Mucosa of stomach (tissue), 1 donor: ENCODE data around the gene ZNF236.

ENCODE experiments used
- H3K27me3 ChIP-seq: one replicate; pipeline ENCODE4 v1.7.0; 2013; ENCODE audit warnings: mild to moderate bottlenecking, low read length; ENCODE audit not compliant: control insufficient read depth, insufficient read depth
- H3K36me3 ChIP-seq: one replicate; pipeline ENCODE4 v1.7.0; 2013; ENCODE audit warnings: low read length; ENCODE audit not compliant: control insufficient read depth, insufficient read depth
- H3K4me1 ChIP-seq: one replicate; pipeline ENCODE4 v1.7.0; 2013; ENCODE audit warnings: mild to moderate bottlenecking, low read length; ENCODE audit not compliant: control insufficient read depth, insufficient read depth
- H3K4me3 ChIP-seq: one replicate; pipeline ENCODE4 v1.7.0; 2013; ENCODE audit warnings: low read length
- H3K9ac ChIP-seq: one replicate; pipeline ENCODE4 v1.7.0; 2013; ENCODE audit warnings: mild to moderate bottlenecking, low read length, moderate library complexity
- H3K9me3 ChIP-seq: one replicate; pipeline ENCODE4 v1.7.0; 2013; ENCODE audit warnings: mild to moderate bottlenecking, low read length, moderate library complexity; ENCODE audit not compliant: control insufficient read depth
- donor health status: Pancreatic carcinoma.

The ZNF236 gene

GRCh38 chr18:76875390-76876325 is 53.3 kb downstream of the ZNF236 start:
- no peaks in the 10 kb centered on the region for H3K9me3 ChIP-seq
- H3K36me3 ChIP-seq = no peaks in the 10 kb centered on the region

GRCh38 chr18:76878426-76878825 is 56.1 kb downstream of the ZNF236 start:
- Histone ChIP-seq H3K27me3 (no peaks in the 10 kb centered on the region), H3K9me3 (no peaks in the 10 kb centered on the region), H3K36me3 (no peaks in the 10 kb centered on the region), H3K4me1 (no peaks in the 10 kb centered on the region), H3K9ac (no peak overlapping the region), H3K4me3 (no peak overlapping the region)

More at GRCh38 chr18:76875390-76876325, 53.3 kb downstream of the ZNF236 start:
- Histone ChIP-seq H3K4me1 (no peaks in the 10 kb centered on the region), H3K27me3 (no peaks in the 10 kb centered on the region), H3K4me3 (no peak overlapping the region), H3K9ac (no peak overlapping the region)

GRCh38 chr18:76880026-76880425 is 57.7 kb downstream of the ZNF236 start:
- no peaks in the 10 kb centered on the region for H3K36me3 ChIP-seq
- no peaks in the 10 kb centered on the region for H3K9me3 ChIP-seq
- no peak overlapping the region for H3K9ac ChIP-seq
- H3K27me3 ChIP-seq = no peaks in the 10 kb centered on the region
- H3K4me1 ChIP-seq = no peaks in the 10 kb centered on the region
- H3K4me3 ChIP-seq = no peak overlapping the region

GRCh38 chr18:76881744-76882143 is 59.4 kb downstream of the ZNF236 start:
- Histone ChIP-seq H3K4me3 (no peak overlapping the region), H3K9ac (no peak overlapping the region), H3K9me3 (no peaks in the 10 kb centered on the region), H3K36me3 (peaks cover 3% of the 10 kb centered on the region), H3K27me3 (no peaks in the 10 kb centered on the region), H3K4me1 (no peaks in the 10 kb centered on the region)

- Histone ChIP-seq H3K27me3 (no peaks in the 10 kb centered on the region), H3K36me3 (peaks cover 3% of the 10 kb centered on the region), H3K9ac (no peak overlapping the region), H3K4me3 (no peak overlapping the region), H3K9me3 (no peaks in the 10 kb centered on the region), H3K4me1 (no peaks in the 10 kb centered on the region)
Observed at GRCh38 chr18:76882146-76882545, 59.8 kb downstream of the ZNF236 start.

GRCh38 chr18:76885001-76885400 is 62.6 kb downstream of the ZNF236 start:
- no peak overlapping the region for H3K9ac ChIP-seq
- no peaks in the 10 kb centered on the region for H3K4me1 ChIP-seq

GRCh38 chr18:76886112-76886511 is 63.8 kb downstream of the ZNF236 start:
- Histone ChIP-seq H3K36me3 (peaks cover 3% of the 10 kb centered on the region), H3K4me3 (no peak overlapping the region)

More at GRCh38 chr18:76885001-76885400, 62.6 kb downstream of the ZNF236 start:
- H3K4me3 ChIP-seq = no peak overlapping the region
- no peaks in the 10 kb centered on the region for H3K9me3 ChIP-seq
- no peaks in the 10 kb centered on the region for H3K27me3 ChIP-seq
- peaks cover 3% of the 10 kb centered on the region for H3K36me3 ChIP-seq

GRCh38 chr18:76889091-76889699 is 66.8 kb downstream of the ZNF236 start:
- no peaks in the 10 kb centered on the region for H3K27me3 ChIP-seq
- no peak overlapping the region for H3K4me3 ChIP-seq
- peaks cover 3% of the 10 kb centered on the region for H3K36me3 ChIP-seq
- H3K9ac ChIP-seq = no peak overlapping the region
- no peaks in the 10 kb centered on the region for H3K4me1 ChIP-seq
- no peaks in the 10 kb centered on the region for H3K9me3 ChIP-seq

More at GRCh38 chr18:76886112-76886511, 63.8 kb downstream of the ZNF236 start:
- Histone ChIP-seq H3K27me3 (no peaks in the 10 kb centered on the region), H3K9me3 (no peaks in the 10 kb centered on the region), H3K4me1 (no peaks in the 10 kb centered on the region), H3K9ac (no peak overlapping the region)

- Histone ChIP-seq H3K4me1 (no peaks in the 10 kb centered on the region), H3K36me3 (peaks cover 28% of the 10 kb centered on the region), H3K9me3 (no peaks in the 10 kb centered on the region), H3K9ac (no peak overlapping the region), H3K4me3 (no peak overlapping the region), H3K27me3 (no peaks in the 10 kb centered on the region)
Observed at GRCh38 chr18:76892832-76893231, 70.5 kb downstream of the ZNF236 start.

- H3K9me3 ChIP-seq = no peaks in the 10 kb centered on the region
- peaks cover 28% of the 10 kb centered on the region for H3K36me3 ChIP-seq
- no peak overlapping the region for H3K9ac ChIP-seq
- H3K4me1 ChIP-seq = no peaks in the 10 kb centered on the region
- H3K27me3 ChIP-seq = no peaks in the 10 kb centered on the region
- no peak overlapping the region for H3K4me3 ChIP-seq
Observed at GRCh38 chr18:76894566-76895346, 72.4 kb downstream of the ZNF236 start.

GRCh38 chr18:76895498-76895897 is 73.1 kb downstream of the ZNF236 start:
- peaks cover 28% of the 10 kb centered on the region for H3K36me3 ChIP-seq
- no peak overlapping the region for H3K4me3 ChIP-seq

GRCh38 chr18:76896677-76897076 is 74.3 kb downstream of the ZNF236 start:
- Histone ChIP-seq H3K27me3 (no peaks in the 10 kb centered on the region), H3K36me3 (peaks cover 28% of the 10 kb centered on the region), H3K9me3 (no peaks in the 10 kb centered on the region), H3K4me1 (no peaks in the 10 kb centered on the region), H3K4me3 (no peak overlapping the region), H3K9ac (no peak overlapping the region)

More at GRCh38 chr18:76895498-76895897, 73.1 kb downstream of the ZNF236 start:
- Histone ChIP-seq H3K4me1 (no peaks in the 10 kb centered on the region), H3K27me3 (no peaks in the 10 kb centered on the region), H3K9ac (no peak overlapping the region), H3K9me3 (no peaks in the 10 kb centered on the region)
